Right forelimb (tissue), 1 donor: Measurements from ENCODE around the gene PIWIL4.
"Not testable (repeated sequence)": the region's sequence is repeated elsewhere in the genome, so short reads cannot be mapped to it uniquely, and the experiment has no call there.

Source experiments
- DNase-seq: peaks from one replicate; pipeline ENCODE4 v3.0.0-alpha.2; 2018

Gene PIWIL4

GRCh38 chr11:94549146-94549545 is 18.0 kb upstream of the PIWIL4 start:
- DNase-seq: no peak

GRCh38 chr11:94550513-94550912 is 16.7 kb upstream of the PIWIL4 start:
- no peak for DNase-seq

- no peak for DNase-seq
Observed at GRCh38 chr11:94553938-94554337, 13.2 kb upstream of the PIWIL4 start.

- not testable (repeated sequence) for DNase-seq
Observed at GRCh38 chr11:94555752-94556329, 11.3 kb upstream of the PIWIL4 start.

GRCh38 chr11:94557421-94557820 is 9.7 kb upstream of the PIWIL4 start:
- DNase-seq: no peak

GRCh38 chr11:94557992-94558391 is 9.2 kb upstream of the PIWIL4 start:
- DNase-seq: no peak

- no peak for DNase-seq
Observed at GRCh38 chr11:94558468-94558867, 8.7 kb upstream of the PIWIL4 start.

GRCh38 chr11:94558932-94559331 is 8.2 kb upstream of the PIWIL4 start:
- no peak for DNase-seq

- no peak for DNase-seq
Observed at GRCh38 chr11:94559361-94559760, 7.8 kb upstream of the PIWIL4 start.

- DNase-seq: no peak
Observed at GRCh38 chr11:94560834-94561233, 6.3 kb upstream of the PIWIL4 start.

GRCh38 chr11:94563176-94563847 is 3.9 kb upstream of the PIWIL4 start:
- no peak for DNase-seq

- no peak for DNase-seq
Observed at GRCh38 chr11:94563848-94564467, 3.2 kb upstream of the PIWIL4 start.

- DNase-seq: no peak
Observed at GRCh38 chr11:94568200-94568599, 1.0 kb downstream of the PIWIL4 start.

GRCh38 chr11:94568717-94569116 is 1.5 kb downstream of the PIWIL4 start:
- no peak for DNase-seq

- not testable (repeated sequence) for DNase-seq
Observed at GRCh38 chr11:94572975-94573374, 5.8 kb downstream of the PIWIL4 start.

GRCh38 chr11:94574193-94574961 is 7.2 kb downstream of the PIWIL4 start:
- no peak for DNase-seq

GRCh38 chr11:94576306-94576705 is 9.1 kb downstream of the PIWIL4 start:
- DNase-seq: no peak

GRCh38 chr11:94577841-94578240 is 10.7 kb downstream of the PIWIL4 start:
- no peak for DNase-seq

- DNase-seq: no peak
Observed at GRCh38 chr11:94581926-94582325, 14.8 kb downstream of the PIWIL4 start.

- DNase-seq: no peak
Observed at GRCh38 chr11:94583213-94583865, 16.2 kb downstream of the PIWIL4 start.

- DNase-seq: no peak
Observed at GRCh38 chr11:94583866-94584500, 16.8 kb downstream of the PIWIL4 start.

GRCh38 chr11:94584978-94585377 is 17.8 kb downstream of the PIWIL4 start:
- no peak for DNase-seq

GRCh38 chr11:94585399-94585798 is 18.2 kb downstream of the PIWIL4 start:
- DNase-seq: no peak
